Measurements from ENCODE around the gene EPHA8.

The EPHA8 gene

DNA sequence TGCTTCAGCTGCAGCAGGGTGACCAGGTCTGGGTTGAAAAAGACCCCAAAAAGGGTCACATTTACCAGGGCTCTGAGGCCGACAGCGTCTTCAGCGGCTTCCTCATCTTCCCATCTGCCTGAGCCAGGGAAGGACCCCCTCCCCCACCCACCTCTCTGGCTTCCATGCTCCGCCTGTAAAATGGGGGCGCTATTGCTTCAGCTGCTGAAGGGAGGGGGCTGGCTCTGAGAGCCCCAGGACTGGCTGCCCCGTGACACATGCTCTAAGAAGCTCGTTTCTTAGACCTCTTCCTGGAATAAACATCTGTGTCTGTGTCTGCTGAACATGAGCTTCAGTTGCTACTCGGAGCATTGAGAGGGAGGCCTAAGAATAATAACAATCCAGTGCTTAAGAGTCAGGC is 76.0 kb downstream of the EPHA8 start:
- TF ChIP-seq ZNF274 (IDR thresholded peaks at IDR 0.05; ENCODE audit: low read depth, low read length), result no peak
- no peak overlapping the region for H3K4me3 ChIP-seq (ENCODE audit: low read length)

DNA sequence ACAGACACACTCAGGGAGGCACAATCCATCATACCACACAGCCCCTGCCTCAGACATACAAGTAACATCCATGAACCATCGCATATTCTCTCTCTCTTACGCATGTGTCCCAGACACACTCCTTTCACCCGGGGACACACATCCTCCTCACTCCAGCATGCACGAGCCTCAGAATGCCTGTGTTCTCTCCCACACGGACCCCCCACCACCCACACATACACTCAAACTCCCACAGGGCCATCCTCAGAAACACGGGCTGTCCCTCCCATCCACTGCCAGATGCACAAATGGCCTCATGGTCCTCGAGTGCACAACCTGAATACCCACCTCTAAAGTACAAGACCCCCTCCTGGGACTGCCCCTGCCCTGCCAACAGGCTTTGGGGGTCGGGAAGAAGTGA is 78.0 kb downstream of the EPHA8 start:
- no peak overlapping the region for H3K4me3 ChIP-seq (ENCODE audit: low read length)
- no peak for TF ChIP-seq ZNF274 (IDR thresholded peaks at IDR 0.05; ENCODE audit: low read depth, low read length)

DNA sequence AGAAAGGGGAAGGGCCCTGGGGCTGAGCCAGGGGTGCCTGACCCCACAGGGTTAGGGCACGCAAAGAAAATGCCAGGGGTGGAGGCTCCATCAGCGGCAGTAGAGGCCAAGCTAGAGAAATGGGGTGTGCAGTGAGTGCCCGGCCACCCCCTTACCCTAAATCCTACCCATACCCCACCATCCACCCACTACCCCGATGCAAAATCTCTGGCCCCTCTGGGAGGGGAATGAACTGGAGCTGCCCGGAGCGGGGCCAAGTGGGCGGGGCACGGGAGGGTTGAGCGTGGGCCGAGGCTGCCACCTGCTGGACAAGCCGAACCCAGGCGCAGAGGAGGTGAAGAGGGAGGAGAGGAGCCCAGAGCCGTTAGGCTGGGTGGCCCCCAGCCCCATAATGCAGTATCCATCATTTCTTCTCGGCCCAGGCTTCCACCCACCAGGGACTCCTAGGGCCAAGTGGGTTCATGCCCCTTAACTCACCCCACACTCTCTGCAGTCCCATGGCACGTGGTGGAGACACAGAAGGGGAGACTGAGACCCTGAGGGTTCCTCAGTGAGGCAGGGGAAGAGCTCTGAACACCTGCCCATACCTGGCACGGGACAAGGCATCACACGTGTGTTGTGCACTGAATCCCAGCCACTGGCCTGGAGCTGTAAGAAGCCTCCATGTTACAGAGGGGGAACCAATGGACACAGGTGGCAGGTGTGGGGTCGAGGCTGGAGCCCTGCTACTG is 78.8 kb downstream of the EPHA8 start:
- no peak for TF ChIP-seq ZNF274 (IDR thresholded peaks at IDR 0.05; ENCODE audit: low read depth, low read length)
- H3K4me3 ChIP-seq (ENCODE audit: low read length), result no peak overlapping the region

DNA sequence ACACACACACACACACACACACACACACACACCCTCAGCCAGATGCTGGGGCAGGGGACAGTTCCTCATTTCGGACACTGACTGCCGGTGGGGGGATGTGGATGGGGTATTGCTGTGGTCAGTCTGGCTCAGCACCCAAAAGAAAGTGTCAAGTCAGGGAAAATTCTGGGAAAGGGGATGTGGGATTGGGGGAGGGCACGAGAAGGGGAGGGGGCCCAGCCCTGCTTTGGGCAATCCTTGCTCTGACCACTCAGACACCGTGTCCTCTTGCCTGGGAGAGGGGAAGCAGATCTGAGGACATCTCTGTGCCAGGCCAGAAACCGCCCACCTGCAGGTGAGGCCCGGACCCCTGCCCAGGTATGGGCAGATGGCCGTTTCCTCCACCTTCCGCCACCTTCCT is 80.1 kb downstream of the EPHA8 start, which contains the start of gene C1QC:
Gene C1QC, plus strand, starts transcription at position 253 of the 400 bp plus-strand sequence. CDS start 391 bp downstream, outside the sequence.
- no peak for TF ChIP-seq ZNF274 (IDR thresholded peaks at IDR 0.05; ENCODE audit: low read depth, low read length)

DNA sequence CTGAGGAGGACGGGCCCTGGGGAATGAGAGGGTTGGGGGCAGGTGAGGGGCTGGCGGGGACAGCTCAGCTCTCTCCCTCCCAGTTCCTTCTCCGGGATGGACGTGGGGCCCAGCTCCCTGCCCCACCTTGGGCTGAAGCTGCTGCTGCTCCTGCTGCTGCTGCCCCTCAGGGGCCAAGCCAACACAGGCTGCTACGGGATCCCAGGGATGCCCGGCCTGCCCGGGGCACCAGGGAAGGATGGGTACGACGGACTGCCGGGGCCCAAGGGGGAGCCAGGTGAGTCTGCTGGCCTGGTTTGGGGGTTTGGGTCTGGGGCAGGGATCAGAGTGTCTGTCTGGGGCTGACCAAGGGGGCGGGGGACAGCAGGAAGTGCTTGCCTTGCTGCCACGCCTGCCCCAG is 80.6 kb downstream of the EPHA8 start:
- no peak for TF ChIP-seq ZNF274 (IDR thresholded peaks at IDR 0.05; ENCODE audit: low read depth, low read length)
- no peak overlapping the region for H3K4me3 ChIP-seq (ENCODE audit: low read length)

More for the DNA sequence above, 80.1 kb downstream of the EPHA8 start, which contains the start of gene C1QC:
- no peak within 1 kb of the TSS for H3K4me3 ChIP-seq (ENCODE audit: low read length)

DNA sequence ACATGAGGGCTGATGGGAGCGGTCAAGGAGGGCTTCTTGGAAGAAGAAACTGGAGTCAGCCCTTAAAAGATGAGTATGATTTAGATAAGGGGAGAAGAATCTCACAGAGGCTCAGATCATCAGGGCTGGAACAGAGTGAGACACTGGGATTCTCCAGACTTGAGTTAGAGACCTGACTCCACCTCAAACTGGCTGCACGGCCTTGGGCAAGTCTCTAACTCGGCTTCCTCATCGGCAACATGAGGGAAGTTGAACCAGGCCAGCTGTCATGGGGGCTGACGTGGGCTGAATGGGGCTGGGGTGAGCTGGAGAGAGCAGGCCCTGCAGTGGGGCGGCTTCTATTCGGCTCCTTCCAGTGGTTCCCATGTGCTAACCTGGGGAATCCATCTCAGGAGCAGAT is 82.6 kb downstream of the EPHA8 start:
- no peak for TF ChIP-seq ZNF274 (IDR thresholded peaks at IDR 0.05; ENCODE audit: low read depth, low read length)

DNA sequence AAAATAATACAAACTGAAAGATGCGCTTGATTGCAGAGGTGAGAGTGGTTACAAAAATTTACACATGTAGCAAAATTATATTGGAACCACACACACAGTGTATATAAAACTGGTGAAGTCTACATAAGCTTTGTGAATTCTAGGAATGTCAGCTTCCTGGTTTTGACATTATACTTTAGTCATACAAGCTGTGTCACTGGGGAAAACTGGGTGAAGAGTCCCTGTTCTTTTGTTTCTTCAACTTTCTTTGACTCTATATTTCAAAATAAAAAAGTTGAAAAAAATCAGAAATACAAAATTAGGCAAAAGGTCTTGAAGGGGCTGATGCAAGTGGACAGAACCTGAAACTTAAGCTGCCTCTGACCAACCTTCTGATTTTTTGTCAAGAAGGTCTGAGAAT is 83.1 kb downstream of the EPHA8 start:
- TF ChIP-seq ZNF274 (IDR thresholded peaks at IDR 0.05; ENCODE audit: low read depth, low read length), result no peak
- no peak overlapping the region for H3K4me3 ChIP-seq (ENCODE audit: low read length)

More for the DNA sequence above, 82.6 kb downstream of the EPHA8 start:
- no peak overlapping the region for H3K4me3 ChIP-seq (ENCODE audit: low read length)

DNA sequence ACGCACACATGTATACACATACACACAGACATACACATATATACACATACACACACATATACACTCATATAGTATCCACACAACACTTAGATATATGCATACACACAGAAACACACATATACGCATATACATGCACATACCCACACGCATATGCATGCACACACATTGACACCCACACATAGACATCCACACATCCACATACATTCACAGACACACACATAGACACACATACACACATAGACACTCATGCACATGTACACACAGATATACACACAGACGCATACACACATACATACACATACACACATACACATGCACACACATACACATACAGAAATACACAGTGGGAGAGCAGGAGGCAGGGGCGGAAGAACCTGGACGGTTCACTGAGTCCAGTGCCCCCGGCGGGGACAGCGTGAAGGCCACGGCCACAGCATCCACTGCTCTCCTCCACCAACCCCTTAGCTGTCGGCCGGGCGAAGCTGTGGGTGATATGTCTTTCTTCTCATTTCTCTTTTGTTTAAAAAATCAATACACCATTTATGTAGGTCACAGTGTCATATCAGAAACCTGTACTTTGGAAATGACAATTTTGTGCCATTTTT is 86.9 kb downstream of the EPHA8 start:
- TF ChIP-seq ZNF274 (IDR thresholded peaks at IDR 0.05; ENCODE audit: low read depth, low read length), result no peak
- H3K4me3 ChIP-seq (ENCODE audit: low read length), result no peak overlapping the region

DNA sequence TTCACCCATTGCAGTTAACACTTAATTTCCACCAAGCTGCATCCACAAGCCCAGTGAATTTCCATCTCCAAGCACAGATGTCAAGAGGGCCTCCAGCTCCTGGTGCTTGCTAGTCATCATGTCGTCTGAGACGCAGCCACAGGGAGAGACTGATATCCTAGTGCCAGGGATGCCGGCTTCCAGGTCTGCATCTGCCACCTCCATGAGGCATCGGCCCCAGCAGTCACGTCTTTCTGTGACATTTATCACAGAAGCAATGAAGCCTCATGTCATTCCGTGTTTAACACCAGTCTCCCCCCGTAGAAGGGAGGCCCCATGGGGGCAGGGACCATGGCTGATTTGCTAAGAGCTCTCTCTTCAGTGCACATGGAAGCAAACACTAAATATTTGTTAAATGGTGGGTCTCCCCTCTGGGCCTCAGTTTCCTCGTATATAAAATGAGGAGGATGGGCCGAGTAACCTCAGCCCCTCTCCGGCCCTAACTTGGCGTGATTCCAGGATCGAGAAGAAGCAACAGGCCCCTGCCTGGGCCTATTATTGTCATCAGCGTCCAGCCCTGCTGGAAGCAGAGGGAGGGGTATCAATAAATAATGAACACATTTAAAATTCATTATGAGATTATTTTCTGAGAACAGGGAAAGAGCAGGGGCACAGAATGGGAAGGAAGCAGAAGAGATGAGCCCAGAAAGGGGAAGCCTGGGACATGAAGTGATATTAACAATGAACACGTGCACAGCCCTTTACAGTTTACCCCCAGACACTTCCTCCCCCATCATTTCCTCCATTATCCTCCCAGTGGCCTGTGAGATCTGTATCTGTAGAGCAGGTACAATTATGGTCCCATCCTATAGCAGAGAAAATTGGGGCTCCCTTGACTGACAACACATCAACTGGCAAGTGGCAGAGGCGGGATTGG is 88.9 kb downstream of the EPHA8 start:
- H3K4me3 ChIP-seq (ENCODE audit: low read length), result no peak overlapping the region

DNA sequence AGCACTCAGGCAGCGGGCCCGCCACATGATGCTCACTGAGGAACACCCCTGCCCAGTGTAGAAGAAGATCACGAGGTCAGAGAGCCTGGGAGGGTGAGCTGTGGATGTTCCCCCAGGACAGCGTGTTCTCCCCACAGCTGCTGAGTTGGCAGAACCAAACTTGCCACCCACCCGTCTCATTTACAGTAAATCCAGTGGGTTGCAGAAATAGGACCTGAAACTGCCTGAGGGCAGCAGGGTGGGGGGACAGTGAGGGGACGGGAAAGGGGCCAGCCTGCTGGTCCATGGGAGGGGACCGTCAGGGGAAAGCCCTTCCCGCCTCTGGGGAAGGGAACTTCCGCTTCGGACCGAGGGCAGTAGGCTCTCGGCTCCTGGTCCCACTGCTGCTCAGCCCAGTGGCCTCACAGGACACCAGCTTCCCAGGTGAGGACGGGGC is 89.6 kb downstream of the EPHA8 start, which contains the start of gene C1QB:
Gene C1QB, plus strand, starts transcription at position 356 of the 436 bp plus-strand sequence. CDS start 6,227 bp downstream, outside the sequence.
- no peak within 1 kb of the TSS for H3K4me3 ChIP-seq (ENCODE audit: low read length)
- TF ChIP-seq ZNF274 (IDR thresholded peaks at IDR 0.05; ENCODE audit: low read depth, low read length), result no peak

More for the DNA sequence above, 88.9 kb downstream of the EPHA8 start:
- no peak for TF ChIP-seq ZNF274 (IDR thresholded peaks at IDR 0.05; ENCODE audit: low read depth, low read length)

All from GM08714 (cell line).